HG03108 (cell line): Measurements from ENCODE around the gene RBMS3.
"Not testable (repeated sequence)": the region's sequence is repeated elsewhere in the genome, so short reads cannot be mapped to it uniquely, and the experiment has no call there.

ENCODE experiments used
- ATAC-seq: cut with Tn5 transposase; IDR thresholded peaks from one replicate; pipeline ENCODE4 v1.9.1; 2021; ENCODE audit warnings: moderate library complexity; ENCODE audit not compliant: unreplicated experiment

RBMS3 gene

GRCh38 chr3:29337565-29337964 lies 56.7 kb downstream of the RBMS3 start:
- no peak for ATAC-seq

- no peak for ATAC-seq
Observed at GRCh38 chr3:29338377-29338776, 57.5 kb downstream of the RBMS3 start.

- no peak for ATAC-seq
Observed at GRCh38 chr3:29339016-29339833, 58.4 kb downstream of the RBMS3 start.

GRCh38 chr3:29344154-29344553 lies 63.3 kb downstream of the RBMS3 start:
- no peak for ATAC-seq

GRCh38 chr3:29344935-29345334 lies 64.1 kb downstream of the RBMS3 start:
- no peak for ATAC-seq

- no peak for ATAC-seq
Observed at GRCh38 chr3:29345516-29346300, 64.8 kb downstream of the RBMS3 start.

GRCh38 chr3:29346828-29347227 lies 66.0 kb downstream of the RBMS3 start:
- no peak for ATAC-seq

GRCh38 chr3:29347412-29347811 lies 66.5 kb downstream of the RBMS3 start:
- no peak for ATAC-seq

- no peak for ATAC-seq
Observed at GRCh38 chr3:29348316-29348715, 67.4 kb downstream of the RBMS3 start.

- ATAC-seq: no peak
Observed at GRCh38 chr3:29349049-29349448, 68.2 kb downstream of the RBMS3 start.

GRCh38 chr3:29353807-29354206 lies 72.9 kb downstream of the RBMS3 start:
- ATAC-seq: no peak

GRCh38 chr3:29354894-29355293 lies 74.0 kb downstream of the RBMS3 start:
- ATAC-seq: no peak

- no peak for ATAC-seq
Observed at GRCh38 chr3:29356062-29356461, 75.2 kb downstream of the RBMS3 start.

GRCh38 chr3:29360289-29360688 lies 79.4 kb downstream of the RBMS3 start:
- not testable (repeated sequence) for ATAC-seq

GRCh38 chr3:29363110-29363509 lies 82.2 kb downstream of the RBMS3 start:
- no peak for ATAC-seq

GRCh38 chr3:29370021-29370420 lies 89.2 kb downstream of the RBMS3 start:
- no peak for ATAC-seq

- no peak for ATAC-seq
Observed at GRCh38 chr3:29370476-29371420, 89.9 kb downstream of the RBMS3 start.

- no peak for ATAC-seq
Observed at GRCh38 chr3:29373131-29373680, 92.3 kb downstream of the RBMS3 start.

GRCh38 chr3:29374226-29374625 lies 93.4 kb downstream of the RBMS3 start:
- no peak for ATAC-seq

GRCh38 chr3:29379097-29379496 lies 98.2 kb downstream of the RBMS3 start:
- ATAC-seq: no peak

- no peak for ATAC-seq
Observed at GRCh38 chr3:29381595-29381994, 100.7 kb downstream of the RBMS3 start.
